ENCODE results near the gene ATP11A.
"Not testable (repeated sequence)": the region's sequence is repeated elsewhere in the genome, so short reads cannot be mapped to it uniquely, and the experiment has no call there.

ATP11A gene

GRCh38 chr13:112779856-112780604 is 90.2 kb downstream of the ATP11A start:
- no peak for DNase-seq

- no peak for DNase-seq
Measured at GRCh38 chr13:112781287-112781686, 91.4 kb downstream of the ATP11A start.

- DNase-seq = no peak
Measured at GRCh38 chr13:112781881-112782361, 92.1 kb downstream of the ATP11A start.

- DNase-seq = no peak
Measured at GRCh38 chr13:112782429-112783010, 92.7 kb downstream of the ATP11A start.

GRCh38 chr13:112783135-112783977 is 93.5 kb downstream of the ATP11A start:
- DNase-seq = no peak

- DNase-seq = no peak
Measured at GRCh38 chr13:112783978-112784371, 94.1 kb downstream of the ATP11A start.

GRCh38 chr13:112784811-112785482 is 95.1 kb downstream of the ATP11A start:
- DNase-seq = no peak

- DNase-seq = no peak
Measured at GRCh38 chr13:112785483-112785856, 95.6 kb downstream of the ATP11A start.

GRCh38 chr13:112786810-112787209 is 97.0 kb downstream of the ATP11A start:
- not testable (repeated sequence) for DNase-seq

- DNase-seq = no peak
Measured at GRCh38 chr13:112790735-112791641, 101.2 kb downstream of the ATP11A start.

- no peak for DNase-seq
Measured at GRCh38 chr13:112791663-112792440, 102.0 kb downstream of the ATP11A start.

- DNase-seq = no peak
Measured at GRCh38 chr13:112792511-112792910, 102.7 kb downstream of the ATP11A start.

- DNase-seq = no peak
Measured at GRCh38 chr13:112793545-112794445, 104.0 kb downstream of the ATP11A start.

- DNase-seq = no peak
Measured at GRCh38 chr13:112795277-112795676, 105.4 kb downstream of the ATP11A start.

GRCh38 chr13:112796190-112796915 is 106.5 kb downstream of the ATP11A start:
- DNase-seq = no peak

GRCh38 chr13:112799394-112799793 is 109.6 kb downstream of the ATP11A start:
- DNase-seq = no peak

GRCh38 chr13:112800057-112800456 is 110.2 kb downstream of the ATP11A start:
- no peak for DNase-seq

GRCh38 chr13:112800807-112801206 is 111.0 kb downstream of the ATP11A start:
- not testable (repeated sequence) for DNase-seq

- DNase-seq = no peak
Measured at GRCh38 chr13:112802802-112803195, 113.0 kb downstream of the ATP11A start.
